Uterus (tissue), 4 donors: ENCODE data around the gene MSX1. TPM values are rescaled to one million over a fixed set of nuclear protein-coding genes. Genes with fewer than 3 reads are reported as not detected.

ENCODE experiments used
- DNase-seq, 2 donors: peaks; one replicate each; pipeline ENCODE4 v3.0.0-alpha.2; 2019 to 2020
- H3K27ac ChIP-seq, 2 donors: fragments of 200-600 bp; sonication (generic); 1 replicate in 1 of 2; 2 replicates in 1 of 2; pipeline ENCODE4 v1.5.1; 2016 to 2018
- H3K27me3 ChIP-seq, 2 donors: fragments of 200-600 bp; sonication (generic); one replicate each; pipeline ENCODE4 v1.5.1; 2018 to 2019; ENCODE audit warnings: control low read depth in 1 of 2
- H3K36me3 ChIP-seq, 2 donors: fragments of 200-600 bp; sonication (generic); one replicate each; pipeline ENCODE4 v1.5.1; 2019; ENCODE audit warnings: control low read depth in 1 of 2
- H3K4me1 ChIP-seq, 2 donors: fragments of 200-600 bp; sonication (generic); one replicate each; pipeline ENCODE4 v1.5.1; 2018 to 2019; ENCODE audit warnings: control low read depth in 1 of 2
- H3K4me3 ChIP-seq, 2 donors: fragments of 200-600 bp; sonication (generic); 1 replicate in 1 of 2; 2 replicates in 1 of 2; pipeline ENCODE4 v1.5.1; 2018 to 2019; ENCODE audit warnings: mild to moderate bottlenecking in 1 of 2
- H3K9me3 ChIP-seq, 2 donors: fragments of 200-600 bp; sonication (generic); one replicate each; pipeline ENCODE4 v1.5.1; 2019; ENCODE audit warnings: control low read depth in 1 of 2
- CTCF ChIP-seq, 4 experiments: fragments of 200-600 bp in 2 of 4; fragments of 450-650 bp in 2 of 4; sonication (generic) in 2 of 4; IDR thresholded peaks; one replicate each; pipeline ENCODE4 v1.5.1; 2016 to 2019; ENCODE audit warnings: antibody characterized with exemption in 4 of 4, mild to moderate bottlenecking in 2 of 4, moderate library complexity in 1 of 4
- POLR2A ChIP-seq, 2 donors: fragments of 450-650 bp; IDR thresholded peaks; one replicate each; pipeline ENCODE4 v1.6.1; 2016; ENCODE audit warnings: antibody characterized with exemption in 2 of 2, mild to moderate bottlenecking in 1 of 2, moderate library complexity in 1 of 2
- intact Hi-C: fragments of 100-400 bp; cut with DNase I; formaldehyde crosslinking; loops from one replicate; pipeline ENCODE4 v1.15.1; 2023; ENCODE audit warnings: low total_unique reads
- total RNA-seq, 4 donors: library from RNA; depleted of rRNA in 3 of 4; stranded (reverse); fragments of >200 nt in 3 of 4; gene quantifications; one replicate each; pipeline versions ENCODE4 v1.1.0 to v1.2.4, GENCODE V29; 2014 to 2023
- donor health status: DM: yes; HTN: yes; CAD: no.

The MSX1 gene
- total RNA-seq, 4 donors from 2014 or later: 19.7 to 33.0 (median 23.8) TPM

- no peak overlapping the region for H3K27ac ChIP-seq
- no peak overlapping the region for H3K4me3 ChIP-seq
- intact Hi-C loops: no loop called here
- H3K36me3 ChIP-seq: no peaks in the 10 kb centered on the region
- TF ChIP-seq POLR2A (IDR thresholded peaks at IDR 0.05) (no peak), CTCF (IDR thresholded peaks at IDR 0.05) (no peak)
- H3K27me3 ChIP-seq: peaks cover 0 to 17% of the 10 kb centered on the region in 2 donors
- DNase-seq: no peak
- H3K4me1 ChIP-seq: no peaks in the 10 kb centered on the region
- no peaks in the 10 kb centered on the region for H3K9me3 ChIP-seq
These were observed 5.0 kb downstream of the MSX1 start for GRCh38 chr4:4864443-4864939.

GRCh38 chr4:4864940-4865704 is 5.7 kb downstream of the MSX1 start:
- Histone ChIP-seq H3K4me3 (no peak overlapping the region), H3K27me3 (peaks cover 0 to 17% of the 10 kb centered on the region in 2 donors), H3K36me3 (no peaks in the 10 kb centered on the region), H3K27ac (peak overlapping the region; percentile 56 to 65), H3K4me1 (no peaks in the 10 kb centered on the region), H3K9me3 (no peaks in the 10 kb centered on the region)
- DNase-seq: no peak
- TF ChIP-seq CTCF (IDR thresholded peaks at IDR 0.05) (no peak), POLR2A (IDR thresholded peaks at IDR 0.05) (no peak)
- intact Hi-C loops: no loop called here

- Histone ChIP-seq H3K9me3 (no peaks in the 10 kb centered on the region), H3K27ac (peak overlapping the region; percentile 56 to 65), H3K4me3 (peak overlapping the region; percentile 13 to 25), H3K27me3 (peaks cover 0 to 17% of the 10 kb centered on the region in 2 donors), H3K4me1 (no peaks in the 10 kb centered on the region), H3K36me3 (no peaks in the 10 kb centered on the region)
- TF ChIP-seq CTCF (IDR thresholded peaks at IDR 0.05) (no peak), POLR2A (IDR thresholded peaks at IDR 0.05) (no peak)
- intact Hi-C loops: no loop called here
- DNase-seq: no peak
These were observed 6.2 kb downstream of the MSX1 start for GRCh38 chr4:4865705-4866123.

GRCh38 chr4:4866124-4866865 is 6.8 kb downstream of the MSX1 start:
- Histone ChIP-seq H3K27me3 (peaks cover 4 to 16% of the 10 kb centered on the region in 2 donors), H3K36me3 (no peaks in the 10 kb centered on the region), H3K9me3 (no peaks in the 10 kb centered on the region), H3K4me3 (peak overlapping the region; percentile 13 to 25), H3K4me1 (no peaks in the 10 kb centered on the region), H3K27ac (peak overlapping the region; percentile 56 to 65)
- no peak for DNase-seq
- intact Hi-C loops: no loop called here
- TF ChIP-seq CTCF (IDR thresholded peaks at IDR 0.05) (no peak), POLR2A (IDR thresholded peaks at IDR 0.05) (no peak)
